ENCODE measurements around the gene OSBPL9.

OSBPL9 gene

GRCh38 chr1:51669272-51669671 lies 52.4 kb downstream of the OSBPL9 start:
- no peak overlapping the region for H3K27ac ChIP-seq (ENCODE audit: extremely low read depth, low read depth, low read length)
- ChIA-PET CTCF (interaction anchor here (0.9 kb wide), 1 partner anchor 24 kb away, joined by 3 read pairs; no protein-coding TSS in a partner anchor), POLR2A (no interaction called here)
- no peak overlapping the region for H3K4me3 ChIP-seq (ENCODE audit: low read depth, low read length)
- peaks cover 18% of the 10 kb centered on the region for H3K4me1 ChIP-seq (ENCODE audit: control insufficient read depth, insufficient read depth, low read length)
- TF ChIP-seq ZNF544 (tag by site-specific recombination; IDR thresholded peaks at IDR 0.05) (no peak), ZBTB17 (tag by site-specific recombination; IDR thresholded peaks at IDR 0.05) (0 out of 2 replicates have a peak, but pooled peaks have one; percentile 28)
- TF ChIP-seq, protein P1, sequence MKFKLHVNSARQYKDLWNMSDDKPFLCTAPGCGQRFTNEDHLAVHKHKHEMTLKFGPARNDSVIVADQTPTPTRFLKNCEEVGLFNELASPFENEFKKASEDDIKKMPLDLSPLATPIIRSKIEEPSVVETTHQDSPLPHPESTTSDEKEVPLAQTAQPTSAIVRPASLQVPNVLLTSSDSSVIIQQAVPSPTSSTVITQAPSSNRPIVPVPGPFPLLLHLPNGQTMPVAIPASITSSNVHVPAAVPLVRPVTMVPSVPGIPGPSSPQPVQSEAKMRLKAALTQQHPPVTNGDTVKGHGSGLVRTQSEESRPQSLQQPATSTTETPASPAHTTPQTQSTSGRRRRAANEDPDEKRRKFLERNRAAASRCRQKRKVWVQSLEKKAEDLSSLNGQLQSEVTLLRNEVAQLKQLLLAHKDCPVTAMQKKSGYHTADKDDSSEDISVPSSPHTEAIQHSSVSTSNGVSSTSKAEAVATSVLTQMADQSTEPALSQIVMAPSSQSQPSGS (tag by site-specific recombination; IDR thresholded peaks at IDR 0.05; ENCODE audit: low read depth) = peak; percentile 70; the same call in 1 of the 2 replicates
- no peaks in the 10 kb centered on the region for H3K36me3 ChIP-seq (ENCODE audit: control insufficient read depth in 2 of 2, insufficient read depth in 1 of 2, low read length in 2 of 2)
- H3K9me3 ChIP-seq (ENCODE audit: control insufficient read depth, insufficient read depth, low read depth, low read length) = no peaks in the 10 kb centered on the region

DNA sequence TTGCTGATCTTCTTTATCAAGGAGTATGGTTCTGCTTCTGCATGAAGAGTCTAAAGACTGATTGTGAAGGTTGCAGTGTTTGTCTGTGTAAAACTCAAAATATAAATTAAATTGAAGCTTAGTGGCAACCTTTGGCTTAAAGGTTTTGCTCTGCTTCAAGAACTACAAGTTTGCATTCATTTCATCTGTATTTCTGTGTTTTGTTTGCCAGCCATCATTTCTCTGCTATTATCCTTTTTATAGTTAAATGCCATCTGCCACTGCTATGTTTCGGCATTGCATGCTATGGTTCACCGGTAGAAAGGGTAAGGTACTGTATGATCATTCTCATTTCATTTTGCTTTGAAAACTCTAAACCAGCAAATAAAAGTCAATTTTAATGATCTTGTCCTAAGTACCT lies 52.9 kb downstream of the OSBPL9 start:
- ChIA-PET CTCF (interaction anchor here (0.9 kb wide), 1 partner anchor 25 kb away, joined by 3 read pairs; no protein-coding TSS in a partner anchor), POLR2A (no interaction called here)

DNA sequence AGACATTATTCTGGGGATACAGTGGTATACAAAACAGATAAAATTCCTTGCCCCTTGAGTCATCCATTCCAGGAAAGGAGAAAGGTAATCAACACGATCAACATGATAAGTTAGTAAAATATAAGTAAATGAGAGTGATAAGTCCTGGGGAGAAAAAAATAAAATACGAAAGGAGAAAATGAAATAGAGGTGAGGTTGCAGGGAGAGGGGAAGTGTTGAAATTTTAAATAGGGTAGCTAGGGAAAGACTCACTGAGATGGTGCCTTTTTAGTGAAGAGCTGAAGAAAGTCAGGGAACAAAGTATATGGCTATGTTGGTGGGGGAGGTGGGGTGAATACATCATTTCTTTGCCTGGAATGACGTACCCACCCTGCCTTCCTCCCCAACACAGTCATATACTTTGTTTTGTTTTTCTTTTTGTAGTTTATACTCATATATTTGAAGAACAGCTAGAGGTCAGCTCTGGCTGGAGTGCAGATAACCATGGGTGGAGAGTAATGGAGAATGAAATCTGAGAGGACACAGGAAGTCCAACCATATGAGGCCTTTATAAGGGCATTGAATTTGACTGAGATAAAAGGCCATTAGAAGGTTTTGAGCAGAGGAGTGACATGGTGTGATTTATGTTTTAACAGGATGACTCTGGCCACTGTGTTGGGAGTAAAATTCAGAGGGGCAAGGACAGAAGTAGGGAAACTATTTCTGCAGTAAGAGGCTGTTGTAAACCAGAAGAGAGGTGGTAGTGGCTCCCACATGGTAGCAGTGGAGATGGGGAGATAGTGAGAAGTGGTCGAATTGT lies 54.8 kb downstream of the OSBPL9 start:
- peaks cover 18% of the 10 kb centered on the region for H3K4me1 ChIP-seq (ENCODE audit: control insufficient read depth, insufficient read depth, low read length)
- ChIA-PET CTCF (interaction anchor here (1.6 to 1.7 kb wide), 2 partner anchors 41 to 97 kb away, joined by 3 to 8 read pairs; no protein-coding TSS in a partner anchor), POLR2A (interaction anchor here (0.7 to 1.1 kb wide), 4 partner anchors 22 to 151 kb away, joined by 3 read pairs; no protein-coding TSS in a partner anchor)
- H3K36me3 ChIP-seq (ENCODE audit: control insufficient read depth in 2 of 2, insufficient read depth in 1 of 2, low read length in 2 of 2) = no peaks in the 10 kb centered on the region
- H3K27ac ChIP-seq (ENCODE audit: extremely low read depth, low read depth, low read length) = no peak overlapping the region
- H3K9me3 ChIP-seq (ENCODE audit: control insufficient read depth, insufficient read depth, low read depth, low read length) = no peaks in the 10 kb centered on the region
- no peak overlapping the region for H3K4me3 ChIP-seq (ENCODE audit: low read depth, low read length)
- TF ChIP-seq, protein P2, sequence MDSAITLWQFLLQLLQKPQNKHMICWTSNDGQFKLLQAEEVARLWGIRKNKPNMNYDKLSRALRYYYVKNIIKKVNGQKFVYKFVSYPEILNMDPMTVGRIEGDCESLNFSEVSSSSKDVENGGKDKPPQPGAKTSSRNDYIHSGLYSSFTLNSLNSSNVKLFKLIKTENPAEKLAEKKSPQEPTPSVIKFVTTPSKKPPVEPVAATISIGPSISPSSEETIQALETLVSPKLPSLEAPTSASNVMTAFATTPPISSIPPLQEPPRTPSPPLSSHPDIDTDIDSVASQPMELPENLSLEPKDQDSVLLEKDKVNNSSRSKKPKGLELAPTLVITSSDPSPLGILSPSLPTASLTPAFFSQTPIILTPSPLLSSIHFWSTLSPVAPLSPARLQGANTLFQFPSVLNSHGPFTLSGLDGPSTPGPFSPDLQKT (IDR thresholded peaks at IDR 0.05; ENCODE audit: borderline replicate concordance, low read depth, low read length) = peak; percentile 96
- TF ChIP-seq ZXDB (tag by site-specific recombination; IDR thresholded peaks at IDR 0.05) (peak; percentile 54; the same call in 1 of the 2 replicates), ZBTB48 (tag by site-specific recombination; IDR thresholded peaks at IDR 0.05) (0 out of 2 replicates have a peak, but pooled peaks have one; percentile 35), ZNF777 (tag by site-specific recombination; IDR thresholded peaks at IDR 0.05; ENCODE audit: borderline replicate concordance) (no peak), PRDM1 (tag by site-specific recombination; IDR thresholded peaks at IDR 0.05) (peak; percentile 81), TCF7L2 (IDR thresholded peaks at IDR 0.05; ENCODE audit: borderline replicate concordance, low read depth, low read length) (peak; percentile 70), ZBTB8A (tag by site-specific recombination; IDR thresholded peaks at IDR 0.05) (peak; percentile 26; the same call in 1 of the 2 replicates), ZNF24 (tag by site-specific recombination; IDR thresholded peaks at IDR 0.05) (peak; percentile 61), HOXA7 (CRISPR knock-in tag; IDR thresholded peaks at IDR 0.05; ENCODE audit: borderline replicate concordance) (no peak), ZFP37 (tag by site-specific recombination; IDR thresholded peaks at IDR 0.05) (0 out of 2 replicates have a peak, but pooled peaks have one; percentile 63), ZNF600 (tag by site-specific recombination; IDR thresholded peaks at IDR 0.05) (peak; percentile 54; the same call in 1 of the 2 replicates)

More for the DNA sequence above, 52.9 kb downstream of the OSBPL9 start:
- peaks cover 18% of the 10 kb centered on the region for H3K4me1 ChIP-seq (ENCODE audit: control insufficient read depth, insufficient read depth, low read length)
- no peaks in the 10 kb centered on the region for H3K9me3 ChIP-seq (ENCODE audit: control insufficient read depth, insufficient read depth, low read depth, low read length)
- H3K27ac ChIP-seq (ENCODE audit: extremely low read depth, low read depth, low read length) = no peak overlapping the region
- H3K36me3 ChIP-seq (ENCODE audit: control insufficient read depth in 2 of 2, insufficient read depth in 1 of 2, low read length in 2 of 2) = no peaks in the 10 kb centered on the region
- no peak overlapping the region for H3K4me3 ChIP-seq (ENCODE audit: low read depth, low read length)
- TF ChIP-seq TCF7L2 (IDR thresholded peaks at IDR 0.05; ENCODE audit: borderline replicate concordance, low read depth, low read length) (no peak), ZNF138 (tag by site-specific recombination; IDR thresholded peaks at IDR 0.05; ENCODE audit: borderline replicate concordance) (no peak), ZBTB20 (tag by site-specific recombination; IDR thresholded peaks at IDR 0.05) (no peak), GLIS2 (tag by site-specific recombination; IDR thresholded peaks at IDR 0.05) (no peak), MYNN (tag by site-specific recombination; IDR thresholded peaks at IDR 0.05; ENCODE audit: borderline replicate concordance) (no peak), GLIS1 (tag by site-specific recombination; IDR thresholded peaks at IDR 0.05) (no peak), ZNF341 (tag by site-specific recombination; IDR thresholded peaks at IDR 0.05; ENCODE audit: low read depth) (no peak), ZNF184 (tag by site-specific recombination; IDR thresholded peaks at IDR 0.05) (no peak), ZBTB8A (tag by site-specific recombination; IDR thresholded peaks at IDR 0.05) (no peak), ZBTB10 (tag by site-specific recombination; IDR thresholded peaks at IDR 0.05) (no peak), ZNF624 (tag by site-specific recombination; IDR thresholded peaks at IDR 0.05) (no peak), SP2 (tag by site-specific recombination; IDR thresholded peaks at IDR 0.05) (no peak), KLF9 (tag by site-specific recombination; IDR thresholded peaks at IDR 0.05; ENCODE audit: low read depth) (no peak), ZNF585B (tag by site-specific recombination; IDR thresholded peaks at IDR 0.05) (no peak)

All from HEK293 (cell line).